Fibroblast of gingiva (primary cell): ENCODE results near the gene NALF2.

Experiments used
- DNase-seq: peaks from one replicate; pipeline ENCODE4 v3.0.0-alpha.2; 2011; ENCODE audit warnings: low read depth

The NALF2 gene

GRCh38 chrX:69530306-69530705 is 26.2 kb downstream of the NALF2 start:
- no peak for DNase-seq

GRCh38 chrX:69531031-69531755 is 27.1 kb downstream of the NALF2 start:
- DNase-seq = no peak

- no peak for DNase-seq
These were observed 31.5 kb downstream of the NALF2 start for GRCh38 chrX:69535661-69536060.

- DNase-seq = peak; percentile 45
These were observed 34.3 kb downstream of the NALF2 start for GRCh38 chrX:69538321-69538876.

GRCh38 chrX:69539437-69539836 is 35.3 kb downstream of the NALF2 start:
- no peak for DNase-seq

- DNase-seq = no peak
These were observed 37.8 kb downstream of the NALF2 start for GRCh38 chrX:69541956-69542355.

GRCh38 chrX:69543572-69543971 is 39.4 kb downstream of the NALF2 start:
- DNase-seq = no peak

- DNase-seq = no peak
These were observed 42.3 kb downstream of the NALF2 start for GRCh38 chrX:69546417-69546816.

- DNase-seq = no peak
These were observed 42.9 kb downstream of the NALF2 start for GRCh38 chrX:69546978-69547377.

GRCh38 chrX:69551421-69552009 is 47.4 kb downstream of the NALF2 start:
- DNase-seq = no peak

- no peak for DNase-seq
These were observed 48.4 kb downstream of the NALF2 start for GRCh38 chrX:69552512-69552911.
